Colonic mucosa (tissue), 4 donors: ENCODE results near the gene CFAP43. TPM values are rescaled to one million over a fixed set of nuclear protein-coding genes. Genes with fewer than 3 reads are reported as not detected.

Experiments
- DNase-seq: peaks from one replicate; pipeline ENCODE4 v3.0.0-alpha.2; 2020
- H3K27ac ChIP-seq: fragments of 200-600 bp; one replicate; pipeline ENCODE4 v1.8.0; 2021
- H3K27me3 ChIP-seq: fragments of 200-600 bp; one replicate; pipeline ENCODE4 v1.8.0; 2021
- H3K36me3 ChIP-seq: fragments of 200-600 bp; one replicate; pipeline ENCODE4 v1.8.0; 2021
- H3K4me1 ChIP-seq: fragments of 200-600 bp; one replicate; pipeline ENCODE4 v1.8.0; 2021; ENCODE audit warnings: mild to moderate bottlenecking
- H3K4me3 ChIP-seq: fragments of 200-600 bp; one replicate; pipeline ENCODE4 v1.8.0; 2021
- H3K9ac ChIP-seq, 2 donors: one replicate each; pipeline ENCODE4 v1.7.0; 2013; ENCODE audit warnings: control low read depth in 2 of 2, low read depth in 2 of 2, low read length in 2 of 2
- H3K9me3 ChIP-seq: fragments of 200-600 bp; one replicate; pipeline ENCODE4 v1.8.0; 2021
- CTCF ChIP-seq: fragments of 200-600 bp; IDR thresholded peaks from one replicate; pipeline ENCODE4 v1.8.0; 2022; ENCODE audit warnings: antibody characterized with exemption, mild to moderate bottlenecking
- intact Hi-C: fragments of 100-400 bp; cut with DNase I; formaldehyde crosslinking; loops from one replicate; pipeline ENCODE4 v1.14.1; 2022
- total RNA-seq, 2 donors: library from RNA; stranded (reverse); fragmentation: NEBNext Ultra II Directional in 1 of 2; extraction: Animal tissue kit (Norgen Biotek cat#: 25700) in 1 of 2; gene quantifications; one replicate each; pipeline ENCODE4 v1.2.1, GENCODE V29; 2021
- donor health status: healthy.
- donor health status: DM: no; HTN: no; CAD: no.
- donor health status: DM: no; HTN: no; CAD: no.

Gene CFAP43
- total RNA-seq, 2 donors from 2014 or later = 0.16 to 0.49 TPM

- H3K4me3 ChIP-seq = peak overlapping the region; percentile 63
- no peak for TF ChIP-seq CTCF
- no peak for DNase-seq
- H3K4me1 ChIP-seq = no peaks in the 10 kb centered on the region
- intact Hi-C loops = no loop called here
- H3K9ac ChIP-seq = peak overlapping the region in 1 of 2 donors; percentile 86
- no peaks in the 10 kb centered on the region for H3K36me3 ChIP-seq
- H3K27me3 ChIP-seq = no peaks in the 10 kb centered on the region
- H3K27ac ChIP-seq = no peak overlapping the region
- H3K9me3 ChIP-seq = no peaks in the 10 kb centered on the region
These were observed 494 bp upstream of the CFAP43 start for GRCh38 chr10:104232613-104233102.

DNA sequence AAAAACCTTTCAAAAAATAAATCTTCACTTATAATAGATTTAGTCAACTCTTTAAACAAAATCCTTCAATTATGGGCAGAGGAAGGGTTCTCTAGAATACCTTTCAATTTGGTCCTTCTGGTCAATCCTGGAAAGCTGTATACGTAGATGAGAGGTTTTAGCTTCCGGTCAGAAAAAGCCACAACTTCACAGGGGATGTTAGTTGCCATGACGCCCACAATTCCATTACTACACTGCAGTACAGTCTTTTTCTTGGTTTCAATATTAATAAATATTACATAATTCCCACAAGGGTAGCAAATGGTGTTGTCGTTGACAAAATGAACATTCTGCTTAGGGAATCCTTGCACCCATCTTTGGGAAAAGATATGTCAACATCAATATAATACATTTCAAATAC lies 1.7 kb downstream of the CFAP43 start:
- intact Hi-C loops = no loop called here
- no peak overlapping the region for H3K27ac ChIP-seq
- no peak for DNase-seq
- H3K9ac ChIP-seq = no peak overlapping the region
- no peak overlapping the region for H3K4me3 ChIP-seq
- no peaks in the 10 kb centered on the region for H3K36me3 ChIP-seq
- no peaks in the 10 kb centered on the region for H3K27me3 ChIP-seq
- TF ChIP-seq CTCF = no peak
- no peaks in the 10 kb centered on the region for H3K9me3 ChIP-seq
- H3K4me1 ChIP-seq = no peaks in the 10 kb centered on the region

- intact Hi-C loops = no loop called here
These were observed 8.9 kb downstream of the CFAP43 start for GRCh38 chr10:104223304-104223703.

GRCh38 chr10:104220522-104220921 lies 11.6 kb downstream of the CFAP43 start:
- H3K4me3 ChIP-seq = no peak overlapping the region
- intact Hi-C loops = no loop called here
- DNase-seq = no peak
- no peaks in the 10 kb centered on the region for H3K9me3 ChIP-seq
- no peaks in the 10 kb centered on the region for H3K4me1 ChIP-seq
- no peak overlapping the region for H3K27ac ChIP-seq
- H3K36me3 ChIP-seq = no peaks in the 10 kb centered on the region
- no peak overlapping the region for H3K9ac ChIP-seq
- no peaks in the 10 kb centered on the region for H3K27me3 ChIP-seq
- TF ChIP-seq CTCF = no peak

More at GRCh38 chr10:104223304-104223703, 8.9 kb downstream of the CFAP43 start:
- Histone ChIP-seq H3K4me3 (no peak overlapping the region), H3K9me3 (no peaks in the 10 kb centered on the region), H3K27me3 (no peaks in the 10 kb centered on the region), H3K4me1 (no peaks in the 10 kb centered on the region), H3K36me3 (no peaks in the 10 kb centered on the region), H3K27ac (no peak overlapping the region), H3K9ac (no peak overlapping the region)
- no peak for DNase-seq
- TF ChIP-seq CTCF = no peak

DNA sequence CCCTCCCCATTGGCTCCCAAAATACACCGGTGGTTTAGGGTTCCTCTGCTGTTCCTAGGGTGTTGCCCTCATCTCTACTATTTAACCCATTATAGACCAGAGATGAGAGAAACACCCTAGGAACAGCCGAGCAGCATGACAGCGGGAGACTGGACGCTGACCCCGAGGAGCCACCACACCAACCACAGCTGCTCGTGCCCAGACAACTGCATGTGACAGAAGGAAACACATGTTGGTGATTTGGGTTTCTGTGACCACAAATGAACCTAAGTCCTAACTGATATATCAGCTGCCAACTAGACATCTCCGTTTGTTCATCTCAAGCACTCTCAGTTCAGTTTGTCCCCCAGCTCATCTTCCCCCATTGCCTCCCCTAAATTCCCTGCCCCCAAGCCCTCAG lies 13.4 kb downstream of the CFAP43 start:
- H3K36me3 ChIP-seq = no peaks in the 10 kb centered on the region
- H3K9me3 ChIP-seq = no peaks in the 10 kb centered on the region
- no peak overlapping the region for H3K4me3 ChIP-seq
- H3K9ac ChIP-seq = no peak overlapping the region
- H3K4me1 ChIP-seq = no peaks in the 10 kb centered on the region
- intact Hi-C loops = loop anchor here (5.0 kb wide), 1 partner anchor 171 kb away; no protein-coding TSS in a partner anchor
- TF ChIP-seq CTCF = no peak
- H3K27me3 ChIP-seq = no peaks in the 10 kb centered on the region
- H3K27ac ChIP-seq = no peak overlapping the region
- DNase-seq = no peak
